Upper lobe of left lung (tissue), 6 donors: ENCODE measurements around the gene PHACTR1. TPM values are rescaled to one million over a fixed set of nuclear protein-coding genes. Genes with fewer than 3 reads are reported as not detected.
A peak's percentile ranks its signal among the peaks of the same experiment; 100 is the strongest.

ENCODE experiments used
- ATAC-seq, 2 donors: fragments of 200-7000 bp; cut with Tn5 transposase; one replicate each; pipeline ENCODE4 v1.9.1; 2022; ENCODE audit warnings: mild to moderate bottlenecking in 2 of 2, moderate library complexity in 2 of 2; ENCODE audit not compliant: low FRiP score in 2 of 2
- DNase-seq, 2 donors: peaks; one replicate each; pipeline ENCODE4 v3.0.0-alpha.2; 2019 to 2020
- H3K27ac ChIP-seq, 4 donors: fragments of 200-600 bp; sonication (generic); one replicate each; pipeline ENCODE4 v1.5.1; 2016 to 2019
- H3K27me3 ChIP-seq, 4 donors: fragments of 200-600 bp; sonication (generic); one replicate each; pipeline ENCODE4 v1.5.1; 2017 to 2019
- H3K36me3 ChIP-seq, 4 donors: fragments of 200-600 bp; sonication (generic); one replicate each; pipeline ENCODE4 v1.5.1; 2016 to 2019
- H3K4me1 ChIP-seq, 4 donors: fragments of 200-600 bp; sonication (generic); one replicate each; pipeline ENCODE4 v1.5.1; 2018 to 2019
- H3K4me3 ChIP-seq, 4 donors: fragments of 200-600 bp; sonication (generic); one replicate each; pipeline ENCODE4 v1.5.1; 2017 to 2019; ENCODE audit warnings: mild to moderate bottlenecking in 2 of 4, moderate library complexity in 1 of 4
- H3K9me3 ChIP-seq, 4 donors: fragments of 200-600 bp; sonication (generic); one replicate each; pipeline ENCODE4 v1.5.1; 2018 to 2019
- CTCF ChIP-seq, 6 experiments: fragments of 450-650 bp in 4 of 6; fragments of 200-600 bp in 2 of 6; sonication (generic) in 2 of 6; IDR thresholded peaks; one replicate each; pipeline ENCODE4 v1.5.1; 2016 to 2019; ENCODE audit warnings: antibody characterized with exemption in 6 of 6
- EP300 ChIP-seq, 4 donors: sonication (generic); formaldehyde crosslinking; IDR thresholded peaks; one replicate each; pipeline ENCODE4 v1.5.1; 2017; ENCODE audit warnings: antibody characterized with exemption in 4 of 4, control low read depth in 2 of 4
- POLR2A ChIP-seq, 4 donors: fragments of 450-650 bp; IDR thresholded peaks; one replicate each; pipeline ENCODE4 v1.5.1; 2016 to 2017; ENCODE audit warnings: antibody characterized with exemption in 4 of 4, mild to moderate bottlenecking in 2 of 4
- POLR2AphosphoS5 ChIP-seq, 2 donors: sonication (generic); formaldehyde crosslinking; IDR thresholded peaks; one replicate each; pipeline ENCODE4 v1.5.1; 2017; ENCODE audit warnings: antibody characterized with exemption in 2 of 2
- WGBS, 2 donors: methylation state at CpG; one replicate each; pipeline ENCODE4 v1.1.5; 2017 to 2018; 5-methylcytosine and 5-hydroxymethylcytosine counted together
- total RNA-seq, 6 donors: library from RNA; depleted of rRNA in 4 of 6; stranded (reverse); fragments of >200 nt in 4 of 6; gene quantifications; one replicate each; pipeline versions ENCODE4 v1.1.0 to v1.2.1, GENCODE V29; 2016 to 2021
- donor health status: DM: no; HTN: no; CAD: no; lungs with moderate emphysema.
- donor health status: DM: no; HTN: yes; CAD: no; lungs with severe emphysema.

Gene PHACTR1
- total RNA-seq, 6 donors from 2014 or later, result 63.2 to 121 (median 90.9) TPM

DNA sequence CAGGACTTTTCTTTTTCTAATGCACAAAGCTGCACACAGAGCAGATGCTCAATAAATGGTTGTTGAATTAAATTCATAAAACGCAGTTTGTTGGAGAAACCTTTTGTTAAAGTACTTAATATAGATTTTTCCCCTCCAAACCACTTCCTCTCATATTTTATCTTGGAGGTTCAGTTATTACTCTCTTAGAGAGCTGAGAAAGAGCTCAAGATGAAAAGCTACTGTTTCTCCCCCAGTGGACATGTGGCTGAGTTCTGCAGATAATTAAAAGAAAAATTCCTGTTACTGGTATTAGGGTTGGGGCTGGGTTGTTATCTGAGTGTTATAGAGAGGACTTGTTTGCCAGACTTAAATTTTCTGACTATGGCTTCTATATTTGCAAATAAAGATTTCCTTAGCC, 317.7 kb downstream of the PHACTR1 start:
- H3K36me3 ChIP-seq, result no peaks in the 10 kb centered on the region
- no peaks in the 10 kb centered on the region for H3K27me3 ChIP-seq
- WGBS, 2 donors, result 38 to 67% methylated on average over 1 of the region's 1 CpG
- H3K27ac ChIP-seq, result no peak overlapping the region
- DNase-seq (no peak), ATAC-seq (no peak)
- TF ChIP-seq EP300 (IDR thresholded peaks at IDR 0.05) (no peak), CTCF (IDR thresholded peaks at IDR 0.05) (no peak), POLR2AphosphoS5 (IDR thresholded peaks at IDR 0.05) (no peak)
- H3K9me3 ChIP-seq, result no peaks in the 10 kb centered on the region
- H3K4me1 ChIP-seq, result peaks cover 0 to 16% (median 7%) of the 10 kb centered on the region in 4 donors
- H3K4me3 ChIP-seq, result no peak overlapping the region

DNA sequence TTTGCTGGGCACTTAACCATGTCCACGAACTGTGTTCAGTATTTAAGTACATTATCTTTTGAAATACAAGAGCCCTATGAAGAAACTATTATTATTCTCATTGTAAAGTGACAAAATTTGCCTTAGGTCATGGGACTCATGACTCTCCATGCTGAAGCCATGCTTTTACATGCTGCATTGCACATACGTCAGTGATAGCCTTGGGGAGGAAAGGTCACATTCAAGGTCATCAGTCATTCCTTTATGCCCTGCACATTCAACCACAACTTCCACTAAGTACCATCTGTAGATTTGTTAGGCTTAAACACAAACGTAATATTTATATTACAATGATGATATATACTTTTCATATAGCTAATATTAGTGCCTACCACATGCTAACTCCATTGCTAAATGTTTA, 319.0 kb downstream of the PHACTR1 start:
- no peak overlapping the region for H3K27ac ChIP-seq
- DNase-seq (no peak), ATAC-seq (no peak)
- H3K27me3 ChIP-seq, result no peaks in the 10 kb centered on the region
- no peaks in the 10 kb centered on the region for H3K36me3 ChIP-seq
- TF ChIP-seq CTCF (IDR thresholded peaks at IDR 0.05) (no peak), EP300 (IDR thresholded peaks at IDR 0.05) (no peak), POLR2AphosphoS5 (IDR thresholded peaks at IDR 0.05) (no peak), POLR2A (IDR thresholded peaks at IDR 0.05) (no peak)
- H3K4me1 ChIP-seq, result peaks cover 0 to 16% (median 7%) of the 10 kb centered on the region in 4 donors
- no peak overlapping the region for H3K4me3 ChIP-seq
- 79 to 85% methylated on average over 3 of the region's 3 CpGs for WGBS, 2 donors
- H3K9me3 ChIP-seq, result no peaks in the 10 kb centered on the region

GRCh38 chr6:13038315-13038714, 321.7 kb downstream of the PHACTR1 start:
- H3K36me3 ChIP-seq, result no peaks in the 10 kb centered on the region
- H3K9me3 ChIP-seq, result no peaks in the 10 kb centered on the region
- no peaks in the 10 kb centered on the region for H3K27me3 ChIP-seq
- no peak overlapping the region for H3K4me3 ChIP-seq
- no peak overlapping the region for H3K27ac ChIP-seq
- DNase-seq, result no peak
- no peak for ATAC-seq
- H3K4me1 ChIP-seq, result peaks cover 0 to 16% (median 7%) of the 10 kb centered on the region in 4 donors
- TF ChIP-seq POLR2A (IDR thresholded peaks at IDR 0.05), result no peak
- TF ChIP-seq EP300 (IDR thresholded peaks at IDR 0.05), result no peak
- TF ChIP-seq POLR2AphosphoS5 (IDR thresholded peaks at IDR 0.05), result no peak
- TF ChIP-seq CTCF (IDR thresholded peaks at IDR 0.05), result no peak

GRCh38 chr6:13038741-13039190, 322.2 kb downstream of the PHACTR1 start:
- H3K4me3 ChIP-seq, result no peak overlapping the region
- no peak for TF ChIP-seq POLR2A (IDR thresholded peaks at IDR 0.05)
- peak in 1 of 4 donors; percentile 26 for TF ChIP-seq EP300 (IDR thresholded peaks at IDR 0.05)
- H3K9me3 ChIP-seq, result no peaks in the 10 kb centered on the region
- H3K27ac ChIP-seq, result no peak overlapping the region
- 66 to 70% methylated on average over 2 of the region's 2 CpGs for WGBS, 2 donors
- ATAC-seq (no peak), DNase-seq (no peak)
- peaks cover 0 to 16% (median 7%) of the 10 kb centered on the region in 4 donors for H3K4me1 ChIP-seq
- H3K36me3 ChIP-seq, result no peaks in the 10 kb centered on the region
- no peaks in the 10 kb centered on the region for H3K27me3 ChIP-seq

GRCh38 chr6:13044390-13044789, 327.8 kb downstream of the PHACTR1 start:
- Histone ChIP-seq H3K9me3 (no peaks in the 10 kb centered on the region), H3K36me3 (no peaks in the 10 kb centered on the region), H3K4me1 (peaks cover 0 to under 1% (median 0%) of the 10 kb centered on the region in 4 donors), H3K4me3 (no peak overlapping the region), H3K27ac (no peak overlapping the region), H3K27me3 (no peaks in the 10 kb centered on the region)
- peak in 1 of 2 donors; percentile 25 for DNase-seq
- TF ChIP-seq EP300 (IDR thresholded peaks at IDR 0.05) (no peak), CTCF (IDR thresholded peaks at IDR 0.05) (no peak), POLR2AphosphoS5 (IDR thresholded peaks at IDR 0.05) (no peak), POLR2A (IDR thresholded peaks at IDR 0.05) (no peak)
- 72 to 78% methylated on average over 5 to 6 of the region's 6 CpGs for WGBS, 2 donors
- ATAC-seq, result peak in 1 of 2 donors; percentile 41
